ENCODE measurements around the gene FAM110D.
A peak's percentile ranks its signal among the peaks of the same experiment; 100 is the strongest.

FAM110D gene

DNA sequence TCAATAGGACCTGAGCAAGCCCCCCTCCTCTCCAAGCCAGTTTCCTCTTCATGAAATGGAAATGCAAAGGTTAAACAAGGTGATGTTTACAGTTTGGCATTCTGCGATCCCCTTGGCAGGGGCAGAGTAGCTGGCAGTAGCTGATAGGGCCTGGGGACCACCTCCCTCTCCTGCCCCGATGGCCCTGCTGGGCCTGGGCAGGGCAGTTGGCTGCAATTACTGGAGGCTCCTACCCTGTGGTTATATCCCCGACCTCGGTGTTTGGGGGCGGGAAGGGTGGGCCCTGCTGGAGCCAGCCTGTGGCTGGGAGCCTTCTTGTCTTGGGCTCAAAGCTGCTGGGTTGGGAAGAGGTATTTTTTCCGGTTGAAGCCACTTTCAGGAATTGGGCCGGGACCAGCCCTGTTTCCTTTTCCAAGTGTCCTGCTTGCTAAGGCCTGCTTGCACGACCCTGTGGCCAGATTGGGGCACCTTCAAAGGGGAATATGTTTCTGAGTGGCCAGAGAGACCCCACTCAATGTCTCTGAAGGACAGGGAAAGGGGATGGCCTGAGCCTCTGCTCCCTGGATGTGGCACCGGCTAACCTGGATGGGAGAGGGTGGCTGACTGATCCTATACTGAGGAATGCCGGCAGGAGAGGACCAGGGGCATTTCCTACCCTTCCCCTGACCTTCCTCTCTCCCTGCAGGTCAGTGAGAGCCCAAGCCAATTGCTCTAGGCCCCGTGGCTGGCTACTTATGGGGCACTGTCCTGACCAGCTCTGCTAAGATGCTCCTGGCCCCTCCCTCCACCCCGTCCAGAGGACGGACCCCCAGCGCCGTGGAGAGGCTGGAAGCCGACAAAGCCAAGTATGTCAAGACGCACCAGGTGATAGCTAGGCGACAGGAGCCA, 1.9 kb downstream of the FAM110D start:
- Histone ChIP-seq H3K79me2 (ENCODE audit: control insufficient read depth, low read length) (no peaks in the 10 kb centered on the region), H3K9me2 (replicated peaks; ENCODE audit: control insufficient read depth, low read length) (no peaks in the 10 kb centered on the region), H3K36me3 (ENCODE audit: control insufficient read depth, low read length) (no peaks in the 10 kb centered on the region), H3K4me1 (ENCODE audit: control insufficient read depth, low read length) (peaks cover 22% of the 10 kb centered on the region), H3K9me3 (ENCODE audit: control insufficient read depth, insufficient read depth, low read length) (no peaks in the 10 kb centered on the region), H3K4me2 (ENCODE audit: low read length) (no peak overlapping the region), H3K4me3 (ENCODE audit: low read length) (no peak overlapping the region), H3F3A (ENCODE audit: control insufficient read depth, insufficient read depth) (no peaks in the 10 kb centered on the region), H4K20me1 (ENCODE audit: control insufficient read depth, insufficient read depth, low read depth, low read length) (no peaks in the 10 kb centered on the region), H3K27ac (ENCODE audit: low read depth, low read length) (no peak overlapping the region), H3K27me3 (ENCODE audit: control insufficient read depth, low read length) (peaks cover 56% of the 10 kb centered on the region)
- TF ChIP-seq, protein P1, sequence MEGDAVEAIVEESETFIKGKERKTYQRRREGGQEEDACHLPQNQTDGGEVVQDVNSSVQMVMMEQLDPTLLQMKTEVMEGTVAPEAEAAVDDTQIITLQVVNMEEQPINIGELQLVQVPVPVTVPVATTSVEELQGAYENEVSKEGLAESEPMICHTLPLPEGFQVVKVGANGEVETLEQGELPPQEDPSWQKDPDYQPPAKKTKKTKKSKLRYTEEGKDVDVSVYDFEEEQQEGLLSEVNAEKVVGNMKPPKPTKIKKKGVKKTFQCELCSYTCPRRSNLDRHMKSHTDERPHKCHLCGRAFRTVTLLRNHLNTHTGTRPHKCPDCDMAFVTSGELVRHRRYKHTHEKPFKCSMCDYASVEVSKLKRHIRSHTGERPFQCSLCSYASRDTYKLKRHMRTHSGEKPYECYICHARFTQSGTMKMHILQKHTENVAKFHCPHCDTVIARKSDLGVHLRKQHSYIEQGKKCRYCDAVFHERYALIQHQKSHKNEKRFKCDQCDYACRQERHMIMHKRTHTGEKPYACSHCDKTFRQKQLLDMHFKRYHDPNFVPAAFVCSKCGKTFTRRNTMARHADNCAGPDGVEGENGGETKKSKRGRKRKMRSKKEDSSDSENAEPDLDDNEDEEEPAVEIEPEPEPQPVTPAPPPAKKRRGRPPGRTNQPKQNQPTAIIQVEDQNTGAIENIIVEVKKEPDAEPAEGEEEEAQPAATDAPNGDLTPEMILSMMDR (IDR thresholded peaks at IDR 0.05; ENCODE audit: low read depth, low read length, poor library complexity, severe bottlenecking), result no peak
- TF ChIP-seq EZH2phosphoT487 (IDR thresholded peaks at IDR 0.05; ENCODE audit: borderline replicate concordance, low read length), result no peak

DNA sequence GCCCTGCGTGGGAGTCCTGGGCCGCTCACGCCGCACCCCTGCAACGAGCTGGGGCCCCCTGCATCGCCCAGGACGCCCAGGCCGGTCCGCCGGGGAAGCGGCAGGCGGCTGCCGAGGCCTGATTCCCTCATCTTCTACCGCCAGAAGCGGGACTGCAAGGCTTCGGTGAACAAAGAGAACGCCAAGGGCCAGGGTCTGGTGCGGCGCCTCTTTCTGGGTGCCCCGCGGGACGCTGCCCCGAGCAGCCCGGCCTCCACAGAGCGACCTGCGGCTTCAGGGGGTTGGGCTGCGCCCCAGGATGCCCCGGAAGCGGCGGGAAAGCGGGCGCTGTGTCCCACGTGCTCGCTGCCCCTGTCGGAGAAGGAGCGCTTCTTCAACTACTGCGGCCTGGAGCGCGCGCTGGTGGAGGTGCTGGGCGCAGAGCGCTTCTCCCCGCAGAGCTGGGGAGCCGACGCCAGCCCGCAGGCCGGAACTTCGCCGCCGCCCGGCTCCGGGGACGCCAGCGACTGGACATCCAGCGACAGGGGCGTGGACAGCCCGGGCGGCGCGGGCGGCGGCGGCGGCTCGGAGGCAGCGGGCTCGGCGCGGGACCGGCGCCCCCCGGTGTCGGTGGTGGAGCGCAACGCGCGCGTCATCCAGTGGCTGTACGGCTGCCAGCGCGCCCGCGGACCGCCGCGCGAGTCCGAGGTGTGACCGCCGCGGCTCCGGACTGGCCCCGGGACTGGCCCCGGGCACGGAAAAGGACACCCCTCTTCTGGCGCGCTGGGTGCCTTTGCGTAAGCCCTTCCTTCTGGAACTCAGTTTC, 2.7 kb downstream of the FAM110D start:
- Histone ChIP-seq H3K9me3 (ENCODE audit: control insufficient read depth, insufficient read depth, low read length) (no peaks in the 10 kb centered on the region), H3K4me1 (ENCODE audit: control insufficient read depth, low read length) (peaks cover 22% of the 10 kb centered on the region), H3K27me3 (ENCODE audit: control insufficient read depth, low read length) (peaks cover 49% of the 10 kb centered on the region), H3K27ac (ENCODE audit: low read depth, low read length) (no peak overlapping the region), H4K20me1 (ENCODE audit: control insufficient read depth, insufficient read depth, low read depth, low read length) (no peaks in the 10 kb centered on the region), H3K36me3 (ENCODE audit: control insufficient read depth, low read length) (no peaks in the 10 kb centered on the region), H3K79me2 (ENCODE audit: control insufficient read depth, low read length) (no peaks in the 10 kb centered on the region), H3F3A (ENCODE audit: control insufficient read depth, insufficient read depth) (no peaks in the 10 kb centered on the region), H3K4me2 (ENCODE audit: low read length) (peak overlapping the region; percentile 31), H3K9me2 (replicated peaks; ENCODE audit: control insufficient read depth, low read length) (no peaks in the 10 kb centered on the region), H3K4me3 (ENCODE audit: low read length) (peak overlapping the region; percentile 4; the same call in 1 of the 2 replicates)
- TF ChIP-seq, protein P1 (IDR thresholded peaks at IDR 0.05; ENCODE audit: low read depth, low read length, poor library complexity, severe bottlenecking), result peak; percentile 16
- TF ChIP-seq EZH2phosphoT487 (IDR thresholded peaks at IDR 0.05; ENCODE audit: borderline replicate concordance, low read length), result no peak

DNA sequence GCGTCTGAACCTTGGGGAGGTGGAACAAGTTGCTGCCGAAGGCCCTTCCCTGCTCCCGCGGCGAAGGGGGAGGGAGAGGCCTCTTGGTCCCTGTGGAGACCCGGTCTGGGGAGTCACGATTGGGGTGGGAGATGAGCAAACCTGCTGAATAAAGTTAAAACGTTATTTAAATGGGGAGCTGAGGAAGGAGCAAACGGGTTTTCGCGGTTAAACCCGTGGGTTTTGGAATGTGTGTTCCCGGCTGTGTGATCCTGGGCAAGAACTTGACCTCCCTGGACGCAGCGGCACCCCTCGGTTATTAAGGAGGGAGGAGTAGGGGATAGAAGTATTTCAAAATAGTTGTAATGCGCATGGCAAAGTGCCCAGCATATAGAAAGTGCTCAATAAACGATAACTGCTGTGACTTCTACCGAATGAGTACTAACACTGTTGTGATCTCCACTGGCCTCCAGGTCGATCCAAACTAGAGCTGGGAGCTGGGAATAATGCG, 3.4 kb downstream of the FAM110D start:
- H4K20me1 ChIP-seq (ENCODE audit: control insufficient read depth, insufficient read depth, low read depth, low read length), result no peaks in the 10 kb centered on the region
- TF ChIP-seq, protein P1 (IDR thresholded peaks at IDR 0.05; ENCODE audit: low read depth, low read length, poor library complexity, severe bottlenecking), result no peak
- TF ChIP-seq EZH2phosphoT487 (IDR thresholded peaks at IDR 0.05; ENCODE audit: borderline replicate concordance, low read length), result peak; percentile 58; the same call in 1 of the 2 replicates
- H3K9me2 ChIP-seq (replicated peaks; ENCODE audit: control insufficient read depth, low read length), result no peaks in the 10 kb centered on the region
- no peak overlapping the region for H3K27ac ChIP-seq (ENCODE audit: low read depth, low read length)
- no peaks in the 10 kb centered on the region for H3F3A ChIP-seq (ENCODE audit: control insufficient read depth, insufficient read depth)
- peak overlapping the region; percentile 31 for H3K4me2 ChIP-seq (ENCODE audit: low read length)
- H3K27me3 ChIP-seq (ENCODE audit: control insufficient read depth, low read length), result peaks cover 49% of the 10 kb centered on the region
- no peaks in the 10 kb centered on the region for H3K36me3 ChIP-seq (ENCODE audit: control insufficient read depth, low read length)
- H3K79me2 ChIP-seq (ENCODE audit: control insufficient read depth, low read length), result no peaks in the 10 kb centered on the region
- H3K9me3 ChIP-seq (ENCODE audit: control insufficient read depth, insufficient read depth, low read length), result no peaks in the 10 kb centered on the region
- peak overlapping the region; percentile 4; the same call in 1 of the 2 replicates for H3K4me3 ChIP-seq (ENCODE audit: low read length)
- peaks cover 22% of the 10 kb centered on the region for H3K4me1 ChIP-seq (ENCODE audit: control insufficient read depth, low read length)
